ENCODE data around the gene BRD4.

DNA sequence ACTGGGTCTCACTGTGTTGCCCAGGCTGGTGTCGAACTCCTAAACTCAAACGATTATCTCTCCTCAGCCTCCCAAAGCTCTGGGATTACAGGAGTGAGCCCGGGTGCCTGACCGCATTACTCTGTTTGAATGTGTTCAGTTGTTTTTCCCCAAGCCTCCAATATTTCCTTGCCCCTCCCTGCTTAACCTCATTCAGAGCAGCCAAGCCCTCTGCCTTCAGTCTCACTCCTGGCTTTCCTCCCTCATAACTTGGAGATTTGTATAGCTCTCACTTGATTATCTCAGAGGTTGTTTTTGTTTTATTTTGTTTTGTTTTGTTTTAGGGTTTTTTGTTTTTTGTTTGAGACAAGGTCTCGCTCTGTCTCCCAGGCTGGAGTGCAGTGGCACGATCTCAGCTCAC lies 111.5 kb downstream of the BRD4 start:
- no peak for TF ChIP-seq POLR2A (IDR thresholded peaks at IDR 0.05)
- TF ChIP-seq, protein P1, sequence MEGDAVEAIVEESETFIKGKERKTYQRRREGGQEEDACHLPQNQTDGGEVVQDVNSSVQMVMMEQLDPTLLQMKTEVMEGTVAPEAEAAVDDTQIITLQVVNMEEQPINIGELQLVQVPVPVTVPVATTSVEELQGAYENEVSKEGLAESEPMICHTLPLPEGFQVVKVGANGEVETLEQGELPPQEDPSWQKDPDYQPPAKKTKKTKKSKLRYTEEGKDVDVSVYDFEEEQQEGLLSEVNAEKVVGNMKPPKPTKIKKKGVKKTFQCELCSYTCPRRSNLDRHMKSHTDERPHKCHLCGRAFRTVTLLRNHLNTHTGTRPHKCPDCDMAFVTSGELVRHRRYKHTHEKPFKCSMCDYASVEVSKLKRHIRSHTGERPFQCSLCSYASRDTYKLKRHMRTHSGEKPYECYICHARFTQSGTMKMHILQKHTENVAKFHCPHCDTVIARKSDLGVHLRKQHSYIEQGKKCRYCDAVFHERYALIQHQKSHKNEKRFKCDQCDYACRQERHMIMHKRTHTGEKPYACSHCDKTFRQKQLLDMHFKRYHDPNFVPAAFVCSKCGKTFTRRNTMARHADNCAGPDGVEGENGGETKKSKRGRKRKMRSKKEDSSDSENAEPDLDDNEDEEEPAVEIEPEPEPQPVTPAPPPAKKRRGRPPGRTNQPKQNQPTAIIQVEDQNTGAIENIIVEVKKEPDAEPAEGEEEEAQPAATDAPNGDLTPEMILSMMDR (IDR thresholded peaks at IDR 0.05) = no peak
